ENCODE results near the gene CRNN. TPM values are rescaled to one million over a fixed set of nuclear protein-coding genes. Genes with fewer than 3 reads are reported as not detected.

Gene CRNN
- total and polyA plus RNA-seq, 10 of the 15 experiments (the other 5 are each of a cell fraction or from before 2014, with no cell fraction given): not detected

DNA sequence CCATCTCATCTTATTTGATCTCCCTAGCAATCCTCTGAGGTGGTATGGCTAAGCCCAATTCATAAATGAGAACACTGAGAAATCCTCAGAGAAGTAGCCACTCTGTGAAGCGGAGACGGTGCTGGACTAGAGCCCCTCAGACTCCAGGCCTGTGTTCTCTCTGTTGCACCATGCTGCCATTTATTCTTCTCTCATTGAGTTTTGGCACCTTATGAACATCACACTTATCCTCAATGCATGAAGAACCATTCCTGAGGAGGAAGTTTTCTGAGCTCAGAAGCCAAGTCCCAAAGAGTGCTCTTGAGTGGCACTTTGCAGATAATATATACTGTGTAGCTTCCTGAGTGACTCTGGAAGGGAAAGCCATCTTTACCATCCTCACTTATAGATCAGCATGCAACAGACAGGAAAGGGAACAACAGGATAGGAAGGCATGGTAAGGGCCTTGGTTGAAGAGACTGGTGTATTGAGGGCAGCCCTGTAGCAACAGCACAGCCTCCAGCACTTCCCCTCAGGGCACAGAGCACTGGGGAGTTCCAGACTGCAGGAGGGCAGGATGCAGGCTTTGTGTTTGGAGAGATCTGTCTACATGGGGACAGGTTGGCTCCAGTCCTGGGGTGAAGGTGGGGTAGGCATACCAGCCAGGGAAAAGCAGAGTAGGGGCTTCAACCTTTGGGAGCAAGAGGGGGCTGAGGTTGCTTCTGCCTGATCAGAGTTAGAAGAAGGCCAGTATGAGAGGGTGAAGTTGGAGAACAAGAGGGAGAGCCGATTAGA, 1.6 kb upstream of the CRNN start:
- intact Hi-C loops (cut with micrococcal nuclease; ENCODE audit: unreplicated experiment): no loop called here
- CTCF ChIA-PET: no interaction called here
- no peak for TF ChIP-seq CEBPB (IDR thresholded peaks at IDR 0.05; ENCODE audit: borderline replicate concordance in 1 of 2, low read depth in 2 of 2, low read length in 2 of 2)
- TF ChIP-seq ZNF622 (IDR thresholded peaks at IDR 0.05): no peak
- no peak for TF ChIP-seq CREB1 (IDR thresholded peaks at IDR 0.05; ENCODE audit: low read depth)
- TF ChIP-seq, protein P1, sequence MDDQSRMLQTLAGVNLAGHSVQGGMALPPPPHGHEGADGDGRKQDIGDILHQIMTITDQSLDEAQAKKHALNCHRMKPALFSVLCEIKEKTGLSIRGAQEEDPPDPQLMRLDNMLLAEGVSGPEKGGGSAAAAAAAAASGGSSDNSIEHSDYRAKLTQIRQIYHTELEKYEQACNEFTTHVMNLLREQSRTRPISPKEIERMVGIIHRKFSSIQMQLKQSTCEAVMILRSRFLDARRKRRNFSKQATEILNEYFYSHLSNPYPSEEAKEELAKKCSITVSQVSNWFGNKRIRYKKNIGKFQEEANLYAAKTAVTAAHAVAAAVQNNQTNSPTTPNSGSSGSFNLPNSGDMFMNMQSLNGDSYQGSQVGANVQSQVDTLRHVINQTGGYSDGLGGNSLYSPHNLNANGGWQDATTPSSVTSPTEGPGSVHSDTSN (IDR thresholded peaks at IDR 0.05; ENCODE audit: insufficient replicate concordance, low read depth, low read length): no peak
- no peak for TF ChIP-seq EP300 (IDR thresholded peaks at IDR 0.05; ENCODE audit: borderline replicate concordance in 1 of 2, control insufficient read depth in 1 of 2, low read depth in 2 of 2, low read length in 2 of 2)
- no peak for TF ChIP-seq ZBED1 (IDR thresholded peaks at IDR 0.05; ENCODE audit: borderline replicate concordance)
- no peak for TF ChIP-seq NR2C1 (IDR thresholded peaks at IDR 0.05)
- no peak for TF ChIP-seq NRF1 (conservative IDR thresholded peaks at IDR 0.05; ENCODE audit: low read depth, low read length)
- no peak for TF ChIP-seq SMARCA5 (IDR thresholded peaks at IDR 0.05)
- no peak for TF ChIP-seq EED (IDR thresholded peaks at IDR 0.05; ENCODE audit: low read depth)
- TF ChIP-seq ZNF274 (IDR thresholded peaks at IDR 0.05; ENCODE audit: insufficient read depth, insufficient read length): no peak
- no peak for TF ChIP-seq SIX5 (IDR thresholded peaks at IDR 0.05; ENCODE audit: low read depth, low read length, severe bottlenecking)
- no peak for TF ChIP-seq TCF3 (IDR thresholded peaks at IDR 0.05; ENCODE audit: borderline replicate concordance, insufficient read depth, low read depth, low read length)
- DNase-seq (ENCODE audit: low read depth, low spot score) (no peak), ATAC-seq (no peak), FAIRE-seq (no peak)
- Histone ChIP-seq H3K9ac (ENCODE audit: control insufficient read depth, insufficient read depth, low read length) (no peak overlapping the region), H3K9me3 (replicated peaks; ENCODE audit: control insufficient read depth, insufficient read depth, low read length) (no peaks in the 10 kb centered on the region), H3K27me3 (replicated peaks in 1 of 2; ENCODE audit: control insufficient read depth in 2 of 2, insufficient read depth in 2 of 2, low read length in 1 of 2) (no peaks in the 10 kb centered on the region), H3K4me3 (no peak overlapping the region), H3K4me1 (ENCODE audit: control insufficient read depth, insufficient read depth, low read length) (no peaks in the 10 kb centered on the region), H2AFZ (ENCODE audit: control insufficient read depth, low read depth, low read length) (no peak overlapping the region), H3K4me2 (ENCODE audit: control insufficient read depth, insufficient read depth) (no peak overlapping the region), H3K79me2 (ENCODE audit: control insufficient read depth, insufficient read depth, low read length) (no peaks in the 10 kb centered on the region), H3K36me3 (ENCODE audit: control insufficient read depth in 2 of 2, insufficient read depth in 2 of 2, low read length in 1 of 2) (no peaks in the 10 kb centered on the region), H3K27ac (ENCODE audit: control insufficient read depth, insufficient read depth) (no peak overlapping the region), H4K20me1 (ENCODE audit: control insufficient read depth, insufficient read depth) (no peaks in the 10 kb centered on the region)
- 38% methylated on average over 3 of the region's 3 CpGs for WGBS (ENCODE audit: insufficient coverage, insufficient replicate concordance, low lambda C conversion rate, missing lambda C conversion rate)
- in situ Hi-C loops (cut with MboI): no loop called here
- BruUV-seq (replicated peaks): no TSS peak
- SMC1A ChIA-PET (ENCODE audit: uncharacterized antibody, unreplicated experiment): no interaction called here
- RAD21 ChIA-PET (ENCODE audit: unreplicated experiment): no interaction called here
- POLR2A ChIA-PET: no interaction called here

All from GM12878 (cell line).